HFFc6 (cell line): ENCODE data around the gene ADRM1. TPM values are rescaled to one million over a fixed set of nuclear protein-coding genes. Genes with fewer than 3 reads are reported as not detected.

ENCODE experiments used
- DNase-seq: peaks from one replicate; pipeline ENCODE4 v3.0.0-alpha.2; 2018
- H3K27ac Mint-ChIP-seq: 2 replicates; pipeline ENCODE4 v1.8.0; 2020; ENCODE audit warnings: mild to moderate bottlenecking, mixed read lengths
- H3K27me3 Mint-ChIP-seq: 2 replicates; pipeline ENCODE4 v1.8.0; 2021; ENCODE audit warnings: mild to moderate bottlenecking, moderate library complexity, mixed read lengths; ENCODE audit not compliant: insufficient read depth
- H3K36me3 Mint-ChIP-seq: 2 replicates; pipeline ENCODE4 v1.8.0; 2021; ENCODE audit warnings: low read depth, mixed read lengths
- H3K4me1 Mint-ChIP-seq: 2 replicates; pipeline ENCODE4 v1.8.0; 2020; ENCODE audit warnings: low read depth, mixed read lengths
- H3K4me3 Mint-ChIP-seq: 2 replicates; pipeline ENCODE4 v1.8.0; 2020; ENCODE audit warnings: mild to moderate bottlenecking, moderate library complexity, mixed read lengths
- H3K9me3 Mint-ChIP-seq: 2 replicates; pipeline ENCODE4 v1.8.0; 2020; ENCODE audit warnings: mild to moderate bottlenecking, mixed read lengths
- CTCF ChIP-seq: fragments of 200-600 bp; sonication (generic); IDR thresholded peaks from 2 replicates; pipeline ENCODE4 v1.5.0; 2021; ENCODE audit warnings: antibody characterized with exemption, mild to moderate bottlenecking
- microRNA-seq: library from miRNA; unstranded; fragments of <30 nt; microRNA quantifications from one replicate; pipeline ENCODE4, GENCODE V29; 2019
- total RNA-seq, 6 experiments: library from RNA; stranded (reverse); fragmentation: NEBNext Ultra II Directional; extraction: Animal tissue kit (Norgen Biotek cat#: 25700); gene quantifications; 2 replicates in 1 of 6; 3 replicates in 5 of 6; pipeline ENCODE4 v1.2.3, GENCODE V29; 2021

ADRM1 gene
- total RNA-seq, 6 experiments from 2014 or later, result 126 to 133 (median 129) TPM

GRCh38 chr20:62357681-62358080 lies 54.9 kb downstream of the ADRM1 start:
- H3K27ac Mint-ChIP-seq, result no peak overlapping the region
- peaks cover 6% of the 10 kb centered on the region; the same call in 1 of the 2 replicates for H3K4me1 Mint-ChIP-seq
- no peaks in the 10 kb centered on the region for H3K9me3 Mint-ChIP-seq
- no peaks in the 10 kb centered on the region for H3K36me3 Mint-ChIP-seq
- H3K27me3 Mint-ChIP-seq, result 0 out of 2 replicates have a peak, but pooled peaks cover 2% of the 10 kb centered on the region
- no peak for DNase-seq
- TF ChIP-seq CTCF, result no peak
- H3K4me3 Mint-ChIP-seq, result no peak overlapping the region

Small RNA genes within 50 kb of the gene (microRNA-seq; reads per million reads assigned to microRNA genes)
- gene MIR4758, result not detected

Other genes starting within 250 kb of the ADRM1 start
- gene TAF4, start 237.1 kb upstream of the ADRM1 start, total RNA-seq, result 10 to 100 TPM in 3 of 6 experiments, 1 to 10 TPM in 3; 9.4 to 11.7 (median 9.9) TPM
- gene LSM14B, start 180.5 kb upstream of the ADRM1 start, total RNA-seq, result 10 to 100 TPM; 40.4 to 42.7 (median 40.9) TPM
- gene PSMA7, start 159.6 kb upstream of the ADRM1 start, total RNA-seq, result 100 to 1,000 TPM; 296 to 357 (median 334) TPM
- gene SS18L1, start 159.2 kb upstream of the ADRM1 start, total RNA-seq, result 1 to 10 TPM; 5.5 to 7.9 (median 5.9) TPM
- gene MTG2, start 120.0 kb upstream of the ADRM1 start, total RNA-seq, result 10 to 100 TPM; 27.9 to 33.8 (median 30.2) TPM
- gene HRH3, start 82.7 kb upstream of the ADRM1 start, total RNA-seq, result not detected
- gene OSBPL2, start 64.5 kb upstream of the ADRM1 start, total RNA-seq, result 10 to 100 TPM; 32.2 to 37.6 (median 33.5) TPM
- 1 to 10 TPM; 1.2 to 2.4 (median 1.5) TPM for gene LAMA5, start 64.3 kb downstream of the ADRM1 start, total RNA-seq
- gene RPS21, start 84.1 kb downstream of the ADRM1 start, total RNA-seq, result 1,000 to 10,000 TPM; 1,061 to 1,388 (median 1,229) TPM
- 1 to 10 TPM; 4.9 to 7.0 (median 6.6) TPM for gene CABLES2, start 104.3 kb downstream of the ADRM1 start, total RNA-seq
- not detected for gene RBBP8NL, start 124.5 kb downstream of the ADRM1 start, total RNA-seq
- gene GATA5, start 173.0 kb downstream of the ADRM1 start, total RNA-seq, result not detected